Fibroblast of lung (primary cell): ENCODE data around the gene SPSB2.

Experiments used
- EZH2 ChIP-seq: IDR thresholded peaks from 2 replicates; pipeline ENCODE4 v1.5.1; 2012; ENCODE audit warnings: low read length, control low read depth, mild to moderate bottlenecking; ENCODE audit errors: missing control alignments
- TF ChIP-seq, protein P1 (sequence below), 2 donors: IDR thresholded peaks in 1 of 2; conservative IDR thresholded peaks in 1 of 2; 1 replicate in 1 of 2; 2 replicates in 1 of 2; pipeline ENCODE4 v1.5.1; 2011 to 2012; ENCODE audit warnings: low read length in 2 of 2, control low read depth in 1 of 2, inconsistent platforms in 1 of 2, low read depth in 1 of 2, mild to moderate bottlenecking in 1 of 2

DNA sequence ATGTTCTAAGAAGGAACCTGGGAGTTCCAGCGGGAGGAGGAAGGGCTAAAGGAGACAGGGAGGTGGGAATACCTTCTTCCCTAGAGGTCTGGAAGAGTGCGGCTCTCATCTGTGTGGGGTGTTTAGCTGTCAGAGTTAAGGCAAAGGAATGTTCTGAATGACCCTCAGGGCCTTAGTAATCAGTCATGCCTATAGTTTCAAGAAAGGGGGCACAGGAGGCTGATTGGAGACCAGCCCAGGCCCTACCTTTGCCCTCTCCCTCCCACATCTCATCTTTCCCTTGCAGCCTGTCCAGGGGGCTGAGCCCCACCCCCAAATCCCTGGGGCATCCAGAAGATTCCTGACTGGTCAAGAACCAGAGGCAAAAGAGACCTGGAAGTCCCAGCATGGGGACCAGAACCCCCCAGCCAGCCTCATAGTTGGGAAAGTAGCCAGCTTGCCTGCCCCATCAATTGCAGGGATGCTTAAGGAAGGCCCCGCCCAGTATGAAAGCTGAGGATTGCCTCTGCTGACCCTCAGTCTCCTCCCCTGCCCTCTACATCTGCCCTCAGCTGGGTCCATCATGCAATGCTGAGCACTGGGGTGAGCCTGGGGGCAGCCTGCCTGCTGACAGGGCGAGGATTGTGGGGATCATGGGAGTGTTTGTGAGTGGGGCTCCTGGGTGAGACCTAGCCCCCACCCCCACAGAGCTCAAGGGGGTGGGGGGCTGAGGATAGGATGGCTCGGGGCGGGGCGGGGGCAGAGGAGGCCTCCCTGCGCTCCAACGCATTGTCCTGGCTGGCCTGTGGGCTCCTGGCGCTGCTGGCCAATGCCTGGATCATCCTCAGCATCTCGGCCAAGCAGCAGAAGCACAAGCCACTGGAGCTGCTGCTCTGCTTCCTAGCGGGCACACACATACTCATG is 49.7 kb downstream of the SPSB2 start:
- TF ChIP-seq EZH2: no peak
- TF ChIP-seq, protein P1, sequence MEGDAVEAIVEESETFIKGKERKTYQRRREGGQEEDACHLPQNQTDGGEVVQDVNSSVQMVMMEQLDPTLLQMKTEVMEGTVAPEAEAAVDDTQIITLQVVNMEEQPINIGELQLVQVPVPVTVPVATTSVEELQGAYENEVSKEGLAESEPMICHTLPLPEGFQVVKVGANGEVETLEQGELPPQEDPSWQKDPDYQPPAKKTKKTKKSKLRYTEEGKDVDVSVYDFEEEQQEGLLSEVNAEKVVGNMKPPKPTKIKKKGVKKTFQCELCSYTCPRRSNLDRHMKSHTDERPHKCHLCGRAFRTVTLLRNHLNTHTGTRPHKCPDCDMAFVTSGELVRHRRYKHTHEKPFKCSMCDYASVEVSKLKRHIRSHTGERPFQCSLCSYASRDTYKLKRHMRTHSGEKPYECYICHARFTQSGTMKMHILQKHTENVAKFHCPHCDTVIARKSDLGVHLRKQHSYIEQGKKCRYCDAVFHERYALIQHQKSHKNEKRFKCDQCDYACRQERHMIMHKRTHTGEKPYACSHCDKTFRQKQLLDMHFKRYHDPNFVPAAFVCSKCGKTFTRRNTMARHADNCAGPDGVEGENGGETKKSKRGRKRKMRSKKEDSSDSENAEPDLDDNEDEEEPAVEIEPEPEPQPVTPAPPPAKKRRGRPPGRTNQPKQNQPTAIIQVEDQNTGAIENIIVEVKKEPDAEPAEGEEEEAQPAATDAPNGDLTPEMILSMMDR (conservative IDR thresholded peaks at IDR 0.05 in 1 of 2, IDR thresholded peaks at IDR 0.05 in 1 of 2; ENCODE audit: low read depth in 1 of 2, low read length in 2 of 2): no peak
